Activated T-helper 17 cell treated with anti-CD3 and anti-CD28 coated beads, Interleukin-2, amount 50 U/mL, for 72 hours (primary cell): ENCODE measurements around the gene ATP11A. TPM values are rescaled to one million over a fixed set of nuclear protein-coding genes. Genes with fewer than 3 reads are reported as not detected.

Experiments
- ATAC-seq: fragments of 150-1000 bp; cut with Tn5 transposase; replicated peaks from 2 replicates; pipeline ENCODE4 v1.10.0; 2021; ENCODE audit warnings: mild to moderate bottlenecking, moderate library complexity
- H3K27ac Mint-ChIP-seq: one replicate; pipeline ENCODE4 v1.8.0; 2022; ENCODE audit warnings: mixed read lengths
- H3K27me3 Mint-ChIP-seq: one replicate; pipeline ENCODE4 v1.8.0; 2022; ENCODE audit warnings: mixed read lengths
- H3K36me3 Mint-ChIP-seq: one replicate; pipeline ENCODE4 v1.8.0; 2022; ENCODE audit warnings: low read depth, mild to moderate bottlenecking, mixed read lengths
- H3K4me1 Mint-ChIP-seq: one replicate; pipeline ENCODE4 v1.8.0; 2022; ENCODE audit warnings: mixed read lengths
- H3K4me3 Mint-ChIP-seq: one replicate; pipeline ENCODE4 v1.8.0; 2022; ENCODE audit warnings: mild to moderate bottlenecking, mixed read lengths
- H3K9me3 Mint-ChIP-seq: one replicate; pipeline ENCODE4 v1.8.0; 2022; ENCODE audit warnings: mixed read lengths
- total RNA-seq, 2 donors: library from RNA; stranded (reverse); gene quantifications; one replicate each; pipeline ENCODE4 v1.2.3, GENCODE V29; 2022

The ATP11A gene
- total RNA-seq, 2 donors from 2014 or later: 39.7 to 48.6 TPM

DNA sequence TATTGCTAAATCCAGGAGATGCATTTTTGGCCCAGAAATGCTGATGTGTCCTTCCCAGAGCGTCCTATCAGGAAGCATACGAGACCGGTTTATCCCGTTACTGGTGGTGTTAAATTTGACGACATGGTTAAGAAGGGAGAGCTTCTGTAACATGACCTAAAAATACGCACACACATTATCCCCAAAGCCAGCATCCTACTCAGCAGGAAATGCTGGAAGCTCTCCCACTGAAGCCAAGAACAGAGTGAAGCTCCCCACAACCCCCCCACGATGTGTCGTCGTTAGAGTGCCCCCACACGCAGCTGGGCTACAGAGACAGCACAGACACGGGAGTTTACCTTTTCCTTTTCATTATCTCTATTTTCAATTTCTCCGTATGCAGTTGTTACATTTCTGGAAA lies 234.1 kb downstream of the ATP11A start:
- Mint-ChIP-seq H3K27ac (no peak overlapping the region), H3K36me3 (no peaks in the 10 kb centered on the region), H3K27me3 (peaks cover 38% of the 10 kb centered on the region), H3K4me1 (no peaks in the 10 kb centered on the region), H3K4me3 (no peak overlapping the region), H3K9me3 (no peaks in the 10 kb centered on the region)
- no peak for ATAC-seq

DNA sequence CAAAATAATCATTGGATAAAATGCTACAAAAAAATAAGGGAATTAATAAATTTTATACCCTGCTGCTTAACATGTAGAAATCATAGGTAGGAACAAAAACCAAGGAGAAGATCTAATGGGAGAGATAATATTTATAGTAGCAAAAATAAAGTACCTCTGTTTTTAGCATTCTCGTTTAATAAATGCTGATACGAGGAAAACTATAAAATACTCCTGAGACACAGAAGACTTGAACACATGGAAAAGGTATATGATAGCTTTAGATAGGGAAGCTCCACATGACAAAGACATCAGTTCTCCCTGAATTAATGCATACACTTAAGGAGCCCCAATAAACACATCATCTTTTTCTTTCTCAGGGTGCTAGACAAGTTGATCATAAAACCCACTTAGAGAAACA lies 234.5 kb downstream of the ATP11A start:
- Mint-ChIP-seq H3K9me3 (no peaks in the 10 kb centered on the region), H3K4me3 (no peak overlapping the region), H3K4me1 (peaks cover 4% of the 10 kb centered on the region), H3K36me3 (no peaks in the 10 kb centered on the region), H3K27me3 (peaks cover 42% of the 10 kb centered on the region), H3K27ac (no peak overlapping the region)
- no peak for ATAC-seq

DNA sequence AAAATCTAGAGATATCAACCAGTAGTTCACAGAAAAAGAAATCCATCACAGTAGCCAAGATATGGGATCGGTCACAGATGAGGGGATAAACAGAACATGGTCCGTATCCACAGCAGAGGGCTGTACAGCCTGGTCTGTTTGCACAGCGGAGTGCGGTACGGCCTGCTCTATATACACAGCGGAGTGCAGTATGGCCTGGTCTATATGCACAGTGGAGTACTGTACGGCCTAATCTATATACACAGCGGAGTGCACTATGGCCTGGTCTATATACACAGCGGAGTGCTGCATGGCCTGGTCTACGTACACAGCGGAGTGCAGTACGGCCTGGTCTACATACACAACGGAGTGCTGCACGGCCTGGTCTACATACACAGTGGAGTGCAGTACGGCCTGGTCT lies 236.2 kb downstream of the ATP11A start:
- peaks cover 45% of the 10 kb centered on the region for H3K27me3 Mint-ChIP-seq
- H3K36me3 Mint-ChIP-seq: no peaks in the 10 kb centered on the region
- peaks cover 4% of the 10 kb centered on the region for H3K4me1 Mint-ChIP-seq
- ATAC-seq: no peak
- no peak overlapping the region for H3K27ac Mint-ChIP-seq
- H3K4me3 Mint-ChIP-seq: no peak overlapping the region
- H3K9me3 Mint-ChIP-seq: no peaks in the 10 kb centered on the region

DNA sequence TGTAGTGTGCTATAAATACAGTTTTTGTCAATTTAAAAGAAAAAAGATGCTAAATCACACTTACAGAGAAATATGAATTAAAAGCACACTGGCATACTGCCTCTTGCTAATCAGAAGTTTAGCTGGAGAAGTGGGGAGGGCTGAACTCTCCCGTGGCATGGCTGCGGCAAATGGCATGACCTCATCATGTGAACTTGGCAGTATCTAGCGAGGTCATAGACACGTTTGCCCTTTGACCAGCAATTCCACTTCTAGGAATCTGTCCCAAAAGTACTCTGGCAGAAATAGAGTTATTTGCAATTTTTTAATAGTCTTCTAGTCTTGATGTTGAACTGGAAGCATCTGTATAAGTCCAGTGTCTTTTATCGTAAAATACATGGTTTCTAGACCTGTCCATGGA lies 237.2 kb downstream of the ATP11A start:
- no peak for ATAC-seq
- H3K4me1 Mint-ChIP-seq: peaks cover 4% of the 10 kb centered on the region
- no peak overlapping the region for H3K27ac Mint-ChIP-seq
- no peaks in the 10 kb centered on the region for H3K36me3 Mint-ChIP-seq
- H3K27me3 Mint-ChIP-seq: peaks cover 51% of the 10 kb centered on the region
- H3K9me3 Mint-ChIP-seq: no peaks in the 10 kb centered on the region
- H3K4me3 Mint-ChIP-seq: no peak overlapping the region

DNA sequence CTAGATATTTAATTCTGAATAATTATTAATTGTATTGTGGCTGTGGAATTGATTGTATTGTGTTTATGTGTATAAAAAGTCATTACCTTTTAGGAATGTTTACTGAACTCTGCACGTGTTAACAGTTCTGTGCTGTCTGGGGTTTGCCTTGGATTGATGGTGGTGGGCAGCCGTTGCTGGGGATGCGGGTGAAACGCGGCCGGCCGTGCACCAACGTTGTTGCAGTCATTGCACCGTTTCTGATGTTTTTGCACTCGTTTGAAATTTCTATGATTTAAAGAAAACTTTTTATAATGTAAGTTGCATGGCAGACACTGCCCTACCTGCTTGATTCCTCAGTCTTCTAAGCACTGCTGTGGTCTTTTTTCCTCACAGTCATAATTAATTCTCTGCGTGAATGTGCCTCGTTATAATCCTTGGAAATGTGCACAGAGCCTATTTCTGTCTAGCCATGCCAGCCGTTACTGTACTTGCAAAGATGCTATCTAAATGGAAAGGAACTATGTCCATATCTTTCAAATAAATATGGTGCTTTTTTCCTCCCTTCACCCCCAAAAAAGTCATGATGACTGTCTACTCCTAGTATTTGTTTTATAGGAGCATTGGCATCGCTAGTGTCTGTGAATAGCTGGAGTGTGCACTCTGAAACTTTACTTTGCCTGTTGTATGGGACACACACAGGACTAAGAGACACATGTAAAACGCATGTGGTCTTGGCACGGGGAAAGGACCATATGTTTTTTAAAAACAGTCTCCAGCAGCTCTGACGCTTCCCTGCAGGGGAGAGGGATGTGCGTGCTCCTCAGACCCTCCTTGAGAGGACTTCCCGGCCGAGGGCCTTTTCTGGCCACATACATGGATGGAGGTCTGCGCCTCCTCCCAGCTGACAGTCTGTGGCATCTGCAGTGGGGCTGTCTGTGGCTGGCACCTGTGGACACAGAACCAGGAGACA lies 238.5 kb downstream of the ATP11A start:
- Mint-ChIP-seq H3K4me3 (no peak overlapping the region), H3K36me3 (no peaks in the 10 kb centered on the region), H3K9me3 (no peaks in the 10 kb centered on the region), H3K27ac (no peak overlapping the region), H3K27me3 (peaks cover 49% of the 10 kb centered on the region), H3K4me1 (peaks cover 4% of the 10 kb centered on the region)
- no peak for ATAC-seq

DNA sequence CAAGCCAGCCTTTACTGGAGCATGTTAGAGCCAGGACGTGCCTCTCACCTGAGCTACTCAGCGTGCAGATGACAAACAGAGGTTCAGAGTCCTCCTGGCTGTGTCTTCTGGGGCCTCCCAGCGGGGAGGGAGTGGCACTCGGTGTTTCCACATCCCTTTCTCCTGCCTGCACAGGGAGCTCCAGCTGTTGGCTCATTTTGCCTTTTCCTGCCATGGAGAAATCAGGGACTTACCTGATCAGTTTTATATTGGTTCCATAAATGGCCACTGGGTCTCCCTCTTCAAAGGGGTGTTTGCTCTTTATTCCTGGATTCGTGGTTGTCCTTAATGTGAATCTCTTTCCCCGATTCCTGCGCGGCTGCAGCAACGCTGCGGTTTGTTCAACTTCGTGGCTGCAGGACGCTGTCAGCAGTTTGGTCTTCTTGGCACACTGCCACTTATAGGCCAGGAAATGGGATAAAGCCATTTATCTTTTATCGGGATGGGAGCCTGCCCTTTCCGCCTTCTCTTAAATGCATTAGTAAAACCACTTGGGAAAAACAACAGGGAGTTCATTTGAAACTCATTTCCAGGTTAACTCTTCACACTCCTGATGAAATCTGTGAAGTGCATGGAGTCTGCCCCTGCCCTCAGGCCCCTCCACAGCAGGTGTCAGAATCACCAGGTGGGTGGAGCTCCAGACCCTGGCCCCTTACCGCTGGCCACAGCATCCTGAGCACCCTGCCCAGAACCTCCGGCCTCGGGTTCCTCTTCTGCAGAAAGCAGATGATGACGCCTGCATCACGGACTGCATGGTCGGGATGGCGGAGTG lies 239.3 kb downstream of the ATP11A start:
- no peak for ATAC-seq
- Mint-ChIP-seq H3K4me3 (no peak overlapping the region), H3K4me1 (peaks cover 4% of the 10 kb centered on the region)

DNA sequence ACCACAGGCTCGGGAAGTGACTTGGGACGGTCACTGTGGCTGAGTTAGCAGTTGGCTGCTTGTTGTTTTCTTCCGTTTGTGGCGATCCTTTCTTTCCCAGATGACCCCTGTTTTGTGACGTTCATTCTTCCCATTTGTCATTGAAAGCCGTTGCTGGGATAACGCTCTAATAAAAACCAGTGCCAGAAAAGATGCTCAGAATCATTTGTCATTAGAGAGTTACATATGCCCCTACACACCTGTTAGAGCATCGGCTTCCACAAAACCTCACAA lies 239.9 kb downstream of the ATP11A start:
- Mint-ChIP-seq H3K4me3 (no peak overlapping the region), H3K27me3 (peaks cover 41% of the 10 kb centered on the region)

More for the DNA sequence above, 239.3 kb downstream of the ATP11A start:
- H3K9me3 Mint-ChIP-seq: no peaks in the 10 kb centered on the region
- peaks cover 44% of the 10 kb centered on the region for H3K27me3 Mint-ChIP-seq
- no peaks in the 10 kb centered on the region for H3K36me3 Mint-ChIP-seq
- no peak overlapping the region for H3K27ac Mint-ChIP-seq

DNA sequence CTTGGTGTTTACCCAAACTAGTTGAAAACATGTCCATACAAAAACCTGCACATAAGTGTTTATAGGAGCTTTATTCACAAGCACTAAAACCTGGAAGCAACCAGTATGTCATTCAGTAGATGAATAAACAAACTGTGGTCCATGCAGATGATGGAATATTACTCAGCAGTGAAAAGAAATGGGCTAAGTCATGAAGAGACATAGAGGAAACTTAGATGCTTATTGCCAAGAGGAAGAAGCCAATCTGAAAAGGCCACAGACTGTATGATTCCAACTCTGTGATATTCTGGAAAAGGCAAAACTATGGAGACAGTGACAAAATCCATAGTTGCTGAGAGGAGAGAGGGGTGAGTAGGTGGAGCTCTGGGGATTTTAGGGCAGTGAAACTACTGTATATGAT lies 240.4 kb downstream of the ATP11A start:
- no peak overlapping the region for H3K27ac Mint-ChIP-seq
- H3K9me3 Mint-ChIP-seq: no peaks in the 10 kb centered on the region
- peaks cover 4% of the 10 kb centered on the region for H3K4me1 Mint-ChIP-seq
- H3K36me3 Mint-ChIP-seq: no peaks in the 10 kb centered on the region
- H3K27me3 Mint-ChIP-seq: peaks cover 41% of the 10 kb centered on the region
- H3K4me3 Mint-ChIP-seq: no peak overlapping the region
- no peak for ATAC-seq

More for the DNA sequence above, 239.9 kb downstream of the ATP11A start:
- no peak for ATAC-seq
- Mint-ChIP-seq H3K4me1 (peaks cover 4% of the 10 kb centered on the region), H3K9me3 (no peaks in the 10 kb centered on the region), H3K27ac (no peak overlapping the region), H3K36me3 (no peaks in the 10 kb centered on the region)

DNA sequence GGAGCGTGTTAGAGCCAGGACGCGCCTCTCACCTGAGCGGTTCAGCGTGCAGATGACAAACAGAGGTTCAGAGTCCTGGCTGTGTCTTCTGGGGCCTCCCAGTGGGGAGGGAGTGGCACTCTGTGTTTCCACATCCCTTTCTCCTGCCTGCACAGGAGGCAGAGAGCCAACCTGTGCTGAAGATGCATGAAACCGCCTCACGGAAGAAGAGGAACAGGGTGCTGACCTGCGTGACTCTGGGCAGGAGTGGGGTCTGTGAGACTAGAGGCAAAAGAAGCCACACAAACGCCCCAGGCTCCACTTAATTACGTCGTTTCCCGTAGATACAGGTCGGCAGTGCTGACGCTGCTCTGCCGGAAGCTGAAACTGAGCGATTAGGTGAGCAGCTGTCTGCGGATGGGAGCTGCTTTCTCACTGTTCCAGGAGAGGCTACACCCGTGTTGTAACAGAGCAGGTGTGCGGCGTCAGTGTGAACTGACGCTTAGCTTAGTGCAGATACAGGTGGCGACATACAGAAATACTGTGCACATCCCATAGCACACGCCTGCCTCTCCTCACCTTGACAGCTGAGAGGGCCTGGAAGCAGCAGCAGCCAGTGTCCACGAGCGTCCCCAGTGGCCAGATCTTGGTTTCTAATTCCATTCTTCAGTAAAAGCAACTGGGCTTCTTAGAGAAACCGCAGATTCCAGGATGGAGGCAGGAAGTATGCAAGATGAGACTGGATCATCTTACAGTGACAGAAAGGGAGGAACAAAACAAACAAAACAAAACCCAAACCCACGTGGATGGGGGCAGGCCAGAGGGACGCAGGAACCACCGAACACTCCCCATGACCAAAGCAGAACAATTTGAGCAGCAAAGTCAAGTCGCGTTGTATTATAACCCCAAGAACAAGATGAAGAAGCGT lies 241.4 kb downstream of the ATP11A start:
- H3K36me3 Mint-ChIP-seq: no peaks in the 10 kb centered on the region
- H3K27me3 Mint-ChIP-seq: peaks cover 44% of the 10 kb centered on the region
- no peaks in the 10 kb centered on the region for H3K9me3 Mint-ChIP-seq
- H3K27ac Mint-ChIP-seq: no peak overlapping the region
- no peak for ATAC-seq
- H3K4me3 Mint-ChIP-seq: no peak overlapping the region
- peaks cover 4% of the 10 kb centered on the region for H3K4me1 Mint-ChIP-seq

DNA sequence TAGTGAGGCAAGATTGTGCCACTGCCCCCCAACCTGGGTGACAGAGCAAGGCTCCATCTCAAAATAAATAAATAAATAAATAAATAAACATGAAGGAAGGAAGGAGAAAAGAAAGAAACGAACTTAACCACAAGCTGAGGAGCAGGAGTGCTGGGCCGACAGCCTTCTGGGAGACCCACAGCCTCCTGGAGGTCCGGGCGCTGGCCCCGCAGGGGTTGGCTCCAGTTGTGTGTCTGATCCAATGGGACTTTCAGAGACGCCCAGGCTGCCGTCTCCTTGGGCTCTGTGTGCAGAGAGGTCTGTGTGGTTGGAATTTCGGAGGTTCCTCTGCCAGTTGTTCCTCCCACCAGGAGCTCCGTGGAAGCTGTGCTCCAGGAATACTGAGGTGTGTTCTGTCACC lies 243.1 kb downstream of the ATP11A start:
- peaks cover 40% of the 10 kb centered on the region for H3K27me3 Mint-ChIP-seq
- H3K9me3 Mint-ChIP-seq: peaks cover 4% of the 10 kb centered on the region
- no peak overlapping the region for H3K27ac Mint-ChIP-seq
- H3K36me3 Mint-ChIP-seq: no peaks in the 10 kb centered on the region
- H3K4me1 Mint-ChIP-seq: peaks cover 10% of the 10 kb centered on the region
- no peak for ATAC-seq
- no peak overlapping the region for H3K4me3 Mint-ChIP-seq

DNA sequence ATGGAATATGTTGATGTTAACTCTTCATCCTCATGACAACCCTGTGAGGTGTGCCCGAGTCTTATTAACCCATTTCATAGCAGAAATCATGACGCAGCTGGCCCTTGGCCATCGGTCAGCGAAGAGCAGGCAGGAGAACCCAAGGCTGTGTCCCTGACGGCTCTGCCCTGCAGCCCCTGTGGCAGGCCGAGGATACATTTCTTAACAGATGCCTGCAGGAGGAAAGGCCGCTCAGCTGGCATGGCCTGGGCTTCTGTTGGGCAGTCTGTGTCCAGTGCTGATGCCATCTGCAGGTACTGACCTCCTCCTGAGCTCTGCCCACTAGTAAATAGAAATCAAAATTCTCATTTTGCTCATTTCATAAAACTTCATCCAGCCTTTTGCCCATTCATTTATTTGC lies 243.8 kb downstream of the ATP11A start:
- ATAC-seq: no peak
- Mint-ChIP-seq H3K4me3 (no peak overlapping the region), H3K4me1 (peaks cover 10% of the 10 kb centered on the region), H3K27ac (no peak overlapping the region), H3K36me3 (no peaks in the 10 kb centered on the region), H3K27me3 (peaks cover 36% of the 10 kb centered on the region), H3K9me3 (peaks cover 4% of the 10 kb centered on the region)

DNA sequence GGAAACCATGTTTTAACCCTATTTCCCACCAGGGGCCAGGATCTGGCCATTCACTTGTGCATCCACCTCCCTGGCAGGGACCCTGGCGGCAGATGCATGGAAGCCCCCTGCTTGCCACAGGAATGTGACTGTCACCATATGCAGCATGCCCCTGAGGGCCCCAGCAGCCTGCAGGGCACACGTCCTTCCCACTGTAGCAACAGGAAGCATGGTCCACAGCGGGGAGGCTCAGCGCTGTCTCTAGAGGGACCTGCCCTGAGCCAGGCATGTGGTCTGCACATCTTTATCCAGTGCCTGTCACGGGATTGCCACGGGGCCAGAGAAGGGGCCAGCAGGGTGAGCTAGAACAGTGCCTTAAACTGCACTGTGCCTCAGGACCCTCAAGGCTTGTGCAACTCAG lies 244.2 kb downstream of the ATP11A start:
- H3K36me3 Mint-ChIP-seq: no peaks in the 10 kb centered on the region
- H3K4me1 Mint-ChIP-seq: peaks cover 9% of the 10 kb centered on the region
- H3K9me3 Mint-ChIP-seq: peaks cover 4% of the 10 kb centered on the region
- no peak overlapping the region for H3K4me3 Mint-ChIP-seq
- no peak overlapping the region for H3K27ac Mint-ChIP-seq
- peaks cover 34% of the 10 kb centered on the region for H3K27me3 Mint-ChIP-seq
- no peak for ATAC-seq
